Endothelial cell of umbilical vein (primary cell): ENCODE measurements around the gene ATP6V1A. TPM values are rescaled to one million over a fixed set of nuclear protein-coding genes. Genes with fewer than 3 reads are reported as not detected.

Source experiments
- BruUV-seq: library from RNA; stranded (reverse); fragments of 400-500 nt; replicated peaks from 2 replicates; lab custom pipeline; 2021; lab: Mats Ljungman, UMichigan
- CTCF ChIA-PET: fragments of 300-600, 350-600 bp; sonication (Branson Sonifier 250); formaldehyde crosslinking; loops from one replicate; lab custom pipeline; 2021; ENCODE audit warnings: antibody characterized with exemption, inconsistent platforms; lab: Charles Lee
- POLR2A ChIA-PET: fragments of 300-600, 350-600 bp; sonication (Branson Sonifier 250); formaldehyde crosslinking; loops from one replicate; lab custom pipeline; 2021; ENCODE audit warnings: antibody characterized with exemption, inconsistent platforms; lab: Charles Lee
- DNase-seq: peaks from one replicate; pipeline ENCODE4 v3.0.0-alpha.2; 2011; ENCODE audit warnings: low read depth, low spot score
- FAIRE-seq: peaks from 2 replicates; lab custom pipeline; 2011; peaks lifted over from hg19 to GRCh38; lab: Jason Lieb, UNC
- H2AFZ ChIP-seq: 2 replicates; pipeline ENCODE4 v1.6.0; 2012; ENCODE audit warnings: low read depth, low read length, control low read depth, inconsistent platforms
- H3K27ac ChIP-seq: 2 replicates; pipeline ENCODE4 v1.5.1; 2011; ENCODE audit warnings: low read depth, mild to moderate bottlenecking, control low read depth, low read length, moderate library complexity; ENCODE audit not compliant: insufficient read depth
- H3K27me3 ChIP-seq, 2 experiments: 2 replicates each; pipeline versions ENCODE4 v1.6.0 to v1.6.1; 2011; ENCODE audit warnings: low read length in 2 of 2, mixed read lengths in 1 of 2; ENCODE audit not compliant: control insufficient read depth in 2 of 2, insufficient read depth in 2 of 2
- H3K36me3 ChIP-seq, 2 experiments: 2 replicates in 1 of 2; 3 replicates in 1 of 2; pipeline ENCODE4 v1.5.1; 2011; ENCODE audit warnings: low read length in 2 of 2, mild to moderate bottlenecking in 1 of 2, moderate library complexity in 1 of 2; ENCODE audit not compliant: control insufficient read depth in 2 of 2, insufficient read depth in 2 of 2; ENCODE audit errors: extremely low read depth in 1 of 2
- H3K4me1 ChIP-seq: 3 replicates; pipeline ENCODE4 v1.5.1; 2011; ENCODE audit warnings: mild to moderate bottlenecking, low read length; ENCODE audit not compliant: control insufficient read depth, insufficient read depth; ENCODE audit errors: extremely low read depth
- H3K4me2 ChIP-seq: 2 replicates; pipeline ENCODE4 v1.6.1; 2011; ENCODE audit warnings: low read length, control low read depth, mixed read lengths; ENCODE audit not compliant: insufficient read depth
- H3K4me3 ChIP-seq, 3 experiments: fragments of 200-600 bp in 1 of 3; sonication (generic), shearing (Covaris generic) in 1 of 3; replicated peaks in 1 of 3; 2 replicates each; pipeline ENCODE4 v1.5.1; 2011 to 2016; ENCODE audit warnings: control low read depth in 3 of 3, low read length in 3 of 3, mild to moderate bottlenecking in 2 of 3, inconsistent platforms in 1 of 3, low read depth in 1 of 3, moderate library complexity in 1 of 3; ENCODE audit not compliant: insufficient read depth in 1 of 3
- H3K79me2 ChIP-seq: 2 replicates; pipeline ENCODE4 v1.6.0; 2012; ENCODE audit warnings: low read length, inconsistent platforms; ENCODE audit not compliant: control insufficient read depth, insufficient read depth
- H3K9ac ChIP-seq: replicated peaks from 2 replicates; pipeline ENCODE3; 2011; ENCODE audit warnings: low read length, control low read depth; ENCODE audit not compliant: insufficient read depth; ENCODE audit errors: extremely low read depth
- H3K9me1 ChIP-seq: replicated peaks from 3 replicates; pipeline ENCODE4 v1.6.0; 2011; ENCODE audit warnings: mild to moderate bottlenecking, low read length; ENCODE audit not compliant: control insufficient read depth, insufficient read depth; ENCODE audit errors: extremely low read depth
- H3K9me3 ChIP-seq: replicated peaks from 2 replicates; pipeline ENCODE4 v1.5.1; 2012; ENCODE audit warnings: low read length, inconsistent platforms; ENCODE audit not compliant: control insufficient read depth, insufficient read depth
- H4K20me1 ChIP-seq: replicated peaks from 2 replicates; pipeline ENCODE3; 2011; ENCODE audit warnings: mild to moderate bottlenecking, low read length; ENCODE audit not compliant: control insufficient read depth, insufficient read depth; ENCODE audit errors: extremely low read depth
- EZH2 ChIP-seq: IDR thresholded peaks from 2 replicates; pipeline ENCODE4 v1.6.1; 2012; ENCODE audit warnings: borderline replicate concordance, low read depth, mild to moderate bottlenecking, moderate library complexity, low read length, inconsistent platforms; ENCODE audit not compliant: severe bottlenecking
- FOS ChIP-seq: IDR thresholded peaks from 2 replicates; pipeline ENCODE4 v1.6.1; 2011; ENCODE audit warnings: mild to moderate bottlenecking, low read length, moderate library complexity, borderline replicate concordance; ENCODE audit not compliant: insufficient read depth
- GATA2 ChIP-seq: IDR thresholded peaks from 2 replicates; pipeline ENCODE4 v1.7.0; 2011; ENCODE audit warnings: low read depth, mild to moderate bottlenecking, moderate library complexity, mixed read lengths, low read length; ENCODE audit not compliant: insufficient read length, insufficient read depth
- JUN ChIP-seq: IDR thresholded peaks from 2 replicates; pipeline ENCODE4 v1.6.1; 2011; ENCODE audit warnings: borderline replicate concordance, low read depth; ENCODE audit not compliant: insufficient read length, insufficient read depth
- MYC ChIP-seq: IDR thresholded peaks from one replicate; pipeline ENCODE4 v1.6.1; 2011; ENCODE audit warnings: mild to moderate bottlenecking, low read depth, low read length
- POLR2A ChIP-seq: IDR thresholded peaks from 2 replicates; pipeline ENCODE4 v1.6.1; 2012; ENCODE audit warnings: low read depth, mild to moderate bottlenecking, control low read depth, low read length
- POLR2AphosphoS5 ChIP-seq: IDR thresholded peaks from 2 replicates; pipeline ENCODE4 v1.6.1; 2012; ENCODE audit warnings: low read depth, mild to moderate bottlenecking, control low read depth, low read length, moderate library complexity; ENCODE audit not compliant: insufficient read depth
- dilution Hi-C: fragments of 300-500 bp; cut with MboI; formaldehyde crosslinking; loops from one replicate; pipeline ENCODE4 v1.15.0; 2019; ENCODE audit warnings: low sequenced_read_pairs; ENCODE audit not compliant: extremely low pct_ligation_motif_present
- intact Hi-C: fragments of 100-400 bp; cut with micrococcal nuclease; formaldehyde crosslinking; loops from one replicate; pipeline ENCODE4 v1.10.0; 2022
- polyA plus RNA-seq, 4 experiments: library from polyadenylated mRNA; depleted of rRNA in 3 of 4; stranded (reverse) in 3 of 4; unstranded in 1 of 4; fragments of >200 nt; gene quantifications; 2 replicates each; pipeline versions ENCODE4 v1.2.1 to v1.2.3, GENCODE V29; 2011 to 2012; ENCODE audit warnings: missing spikeins in 1 of 4
- total RNA-seq: library from RNA; stranded (reverse); gene quantifications from 2 replicates; pipeline ENCODE4 v1.2.3, GENCODE V29; 2021
- TF ChIP-seq, protein P1 (sequence below), 2 donors: IDR thresholded peaks; 1 replicate in 1 of 2; 2 replicates in 1 of 2; pipeline ENCODE4 v1.5.1; 2011; ENCODE audit warnings: low read length in 2 of 2, mild to moderate bottlenecking in 2 of 2, moderate library complexity in 2 of 2, control low read depth in 1 of 2, inconsistent platforms in 1 of 2, low read depth in 1 of 2; ENCODE audit not compliant: insufficient read depth in 1 of 2; ENCODE audit errors: extremely low read depth in 1 of 2
- TF ChIP-seq, protein P2 (sequence below): IDR thresholded peaks from 2 replicates; pipeline ENCODE4 v1.6.1; 2011; ENCODE audit not compliant: insufficient read depth, insufficient read length

ATP6V1A gene
- total and polyA plus RNA-seq, 2 donors (not counting 3 experiments of a cell fraction or from before 2014, with no cell fraction given) = 20.9 to 96.9 TPM

DNA sequence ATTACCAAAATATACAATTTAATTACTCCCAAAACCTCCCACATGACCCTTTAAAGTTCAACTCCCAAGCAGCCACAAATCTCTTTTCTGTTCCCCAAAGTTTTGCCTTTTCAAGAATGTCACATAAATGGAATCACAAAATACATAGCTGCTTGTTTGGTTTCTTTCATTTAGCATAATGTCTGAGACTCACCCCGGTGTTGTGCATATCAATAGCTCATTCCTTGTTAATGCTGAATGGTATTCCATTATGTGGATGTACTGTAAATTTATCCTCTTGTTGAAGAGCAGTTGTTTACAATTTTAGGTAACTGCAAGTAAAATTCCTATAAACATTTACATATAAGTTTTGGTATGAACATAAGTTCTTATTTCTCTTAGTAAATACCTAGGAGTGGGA lies 16.3 kb upstream of the ATP6V1A start:
- Histone ChIP-seq H2AFZ (no peak overlapping the region), H3K79me2 (peaks cover 97% of the 10 kb centered on the region), H3K27me3 (no peaks in the 10 kb centered on the region), H3K4me2 (no peak overlapping the region), H3K9me1 (no peaks in the 10 kb centered on the region), H3K9ac (no peak overlapping the region), H4K20me1 (peaks cover 8% of the 10 kb centered on the region), H3K4me3 (no peak overlapping the region), H3K36me3 (peaks cover 0 to 2% of the 10 kb centered on the region in 2 experiments), H3K27ac (no peak overlapping the region), H3K4me1 (no peaks in the 10 kb centered on the region), H3K9me3 (no peaks in the 10 kb centered on the region)
- intact Hi-C loops = loop anchor here (10.0 kb wide), 1 partner anchor 684 kb away; no protein-coding TSS in a partner anchor
- FAIRE-seq (no peak), DNase-seq (no peak)
- no TSS peak for BruUV-seq
- no peak for TF ChIP-seq EZH2
- no peak for TF ChIP-seq POLR2AphosphoS5
- TF ChIP-seq, protein P1, sequence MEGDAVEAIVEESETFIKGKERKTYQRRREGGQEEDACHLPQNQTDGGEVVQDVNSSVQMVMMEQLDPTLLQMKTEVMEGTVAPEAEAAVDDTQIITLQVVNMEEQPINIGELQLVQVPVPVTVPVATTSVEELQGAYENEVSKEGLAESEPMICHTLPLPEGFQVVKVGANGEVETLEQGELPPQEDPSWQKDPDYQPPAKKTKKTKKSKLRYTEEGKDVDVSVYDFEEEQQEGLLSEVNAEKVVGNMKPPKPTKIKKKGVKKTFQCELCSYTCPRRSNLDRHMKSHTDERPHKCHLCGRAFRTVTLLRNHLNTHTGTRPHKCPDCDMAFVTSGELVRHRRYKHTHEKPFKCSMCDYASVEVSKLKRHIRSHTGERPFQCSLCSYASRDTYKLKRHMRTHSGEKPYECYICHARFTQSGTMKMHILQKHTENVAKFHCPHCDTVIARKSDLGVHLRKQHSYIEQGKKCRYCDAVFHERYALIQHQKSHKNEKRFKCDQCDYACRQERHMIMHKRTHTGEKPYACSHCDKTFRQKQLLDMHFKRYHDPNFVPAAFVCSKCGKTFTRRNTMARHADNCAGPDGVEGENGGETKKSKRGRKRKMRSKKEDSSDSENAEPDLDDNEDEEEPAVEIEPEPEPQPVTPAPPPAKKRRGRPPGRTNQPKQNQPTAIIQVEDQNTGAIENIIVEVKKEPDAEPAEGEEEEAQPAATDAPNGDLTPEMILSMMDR (IDR thresholded peaks at IDR 0.05; ENCODE audit: extremely low read depth in 1 of 2, insufficient read depth in 1 of 2, low read depth in 1 of 2, low read length in 2 of 2) = no peak
- TF ChIP-seq, protein P2, sequence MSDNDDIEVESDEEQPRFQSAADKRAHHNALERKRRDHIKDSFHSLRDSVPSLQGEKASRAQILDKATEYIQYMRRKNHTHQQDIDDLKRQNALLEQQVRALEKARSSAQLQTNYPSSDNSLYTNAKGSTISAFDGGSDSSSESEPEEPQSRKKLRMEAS = no peak
- TF ChIP-seq MYC = no peak
- no peak for TF ChIP-seq JUN
- no peak for TF ChIP-seq POLR2A
- no peak for TF ChIP-seq GATA2
- TF ChIP-seq FOS = no peak
- ChIA-PET CTCF (interaction anchor here (1.0 to 1.6 kb wide), 2 partner anchors 8 to 114 kb away, joined by 4 read pairs; no protein-coding TSS in a partner anchor), POLR2A (no interaction called here)
- dilution Hi-C loops = no loop called here
